Adrenal gland (tissue), 5 donors: Measurements from ENCODE around the gene MICB.
"Not testable (repeated sequence)": the region's sequence is repeated elsewhere in the genome, so short reads cannot be mapped to it uniquely, and the experiment has no call there.

Experiments used
- CTCF ChIP-seq, 6 experiments: fragments of 450-650 bp in 4 of 6; fragments of 200-600 bp in 2 of 6; sonication (generic) in 1 of 6; IDR thresholded peaks; 1 replicate in 5 of 6; 2 replicates in 1 of 6; pipeline versions ENCODE4 v1.5.1 to v1.8.0; 2016 to 2021; ENCODE audit warnings: antibody characterized with exemption in 6 of 6, mild to moderate bottlenecking in 2 of 6, moderate library complexity in 1 of 6
- POLR2A ChIP-seq, 2 donors: fragments of 450-650 bp; IDR thresholded peaks; one replicate each; pipeline ENCODE4 v1.6.1; 2017; ENCODE audit warnings: antibody characterized with exemption in 2 of 2, mild to moderate bottlenecking in 2 of 2, moderate library complexity in 1 of 2
- donor health status: DM: no; HTN: no; CAD: no.

- not testable (repeated sequence) for TF ChIP-seq CTCF, POLR2A (IDR thresholded peaks at IDR 0.05)
Measured at GRCh38 chr6:31493550-31493874, 4.4 kb upstream of the MICB start.
